Measurements from ENCODE around the gene SMIM3.
"Not testable (repeated sequence)": the region's sequence is repeated elsewhere in the genome, so short reads cannot be mapped to it uniquely, and the experiment has no call there.

The SMIM3 gene, protein sequence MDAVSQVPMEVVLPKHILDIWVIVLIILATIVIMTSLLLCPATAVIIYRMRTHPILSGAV

DNA sequence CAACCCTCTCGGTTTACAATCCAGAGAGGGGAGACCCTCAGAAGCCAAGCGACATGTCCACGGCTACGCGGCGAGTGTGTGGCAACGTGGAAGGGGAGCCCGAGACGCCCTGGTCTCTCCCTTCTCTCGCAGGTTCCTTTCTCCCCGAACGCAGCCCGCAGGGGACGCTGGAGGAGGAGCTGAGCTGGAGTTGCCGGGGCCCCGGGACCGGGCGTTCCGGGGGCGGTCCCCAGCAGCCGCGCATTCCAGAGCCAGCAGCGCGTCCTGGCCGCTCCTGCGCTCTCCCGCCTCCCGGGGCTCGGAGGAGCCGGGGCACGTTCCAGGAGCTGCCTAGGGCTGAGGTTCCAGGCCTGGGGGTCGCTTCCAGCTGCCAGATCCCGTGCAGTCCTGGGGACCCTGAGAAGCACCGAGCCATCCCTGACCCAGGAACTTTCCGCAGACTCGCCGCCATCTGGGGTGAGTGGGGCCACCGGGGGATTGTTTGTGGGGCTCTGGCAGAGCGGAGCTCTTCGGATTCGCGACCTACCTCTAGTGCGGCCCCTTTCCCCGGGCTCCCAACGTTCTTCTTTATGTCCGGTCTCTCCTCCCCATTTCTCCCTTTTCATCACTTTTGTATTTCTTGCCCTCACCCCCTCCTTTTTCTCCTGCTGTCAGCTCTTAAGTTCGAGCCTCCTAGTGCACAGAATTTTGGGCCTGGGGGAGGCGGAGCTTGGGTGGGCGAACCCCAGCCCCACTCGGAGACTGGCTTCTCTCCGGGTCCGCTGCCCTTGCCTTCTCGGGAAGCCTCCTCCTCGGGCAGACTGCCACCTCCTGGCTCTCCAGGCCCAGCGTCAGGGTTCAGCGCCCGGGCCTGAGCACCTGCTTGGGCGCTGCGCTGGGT is at the start of gene SMIM3:
Gene SMIM3, plus strand, starts transcription at position 241 of the 880 bp plus-strand sequence. CDS start 16,684 bp downstream, outside the sequence.
- peak; percentile 80 for DNase-seq

DNA sequence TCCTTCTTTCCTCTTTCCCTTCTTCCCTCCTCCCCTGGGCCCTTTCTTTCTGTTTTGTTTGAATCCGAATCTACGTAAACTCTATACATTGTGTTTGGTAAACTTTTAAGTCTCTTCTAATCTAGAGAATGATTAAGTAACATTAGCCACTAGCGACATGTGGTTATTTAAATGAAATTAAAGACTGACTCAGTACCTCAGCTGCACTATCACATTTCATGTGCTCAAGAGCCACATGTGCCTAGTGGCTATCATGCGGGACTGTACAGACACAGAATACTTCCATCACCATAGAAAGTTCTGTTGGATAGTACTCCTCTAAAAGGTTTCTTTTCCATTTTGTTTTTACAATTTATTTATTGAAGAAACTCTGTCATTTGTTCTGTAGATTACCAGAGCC is 48.7 kb upstream of the SMIM3 start:
- DNase-seq = no peak

DNA sequence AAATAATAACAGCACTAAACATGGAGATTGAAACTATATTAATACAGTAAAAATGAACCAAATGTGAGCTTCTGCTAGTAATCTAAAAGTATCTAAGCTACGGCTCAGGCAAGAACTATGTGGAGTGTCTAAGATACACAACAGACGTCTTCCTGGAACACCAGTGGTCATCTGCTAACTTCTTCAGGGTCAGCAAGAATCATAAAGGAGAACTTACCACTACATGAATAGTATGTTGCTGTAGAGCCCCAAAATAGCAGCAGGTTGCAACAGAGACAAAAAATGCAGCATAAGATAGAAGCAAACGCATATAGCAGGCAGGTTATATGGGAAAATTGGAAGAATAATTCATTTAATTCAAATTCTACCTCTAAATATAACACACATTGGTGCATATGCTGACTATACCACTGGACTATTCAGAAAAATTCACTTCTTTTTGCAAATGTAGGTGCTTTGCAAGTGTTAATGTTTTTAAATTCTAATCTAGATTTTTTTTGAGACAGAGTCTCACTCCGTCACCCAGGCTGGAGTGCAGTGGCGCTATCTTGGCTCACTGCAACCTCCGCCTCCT is 46.8 kb upstream of the SMIM3 start:
- no peak for DNase-seq

DNA sequence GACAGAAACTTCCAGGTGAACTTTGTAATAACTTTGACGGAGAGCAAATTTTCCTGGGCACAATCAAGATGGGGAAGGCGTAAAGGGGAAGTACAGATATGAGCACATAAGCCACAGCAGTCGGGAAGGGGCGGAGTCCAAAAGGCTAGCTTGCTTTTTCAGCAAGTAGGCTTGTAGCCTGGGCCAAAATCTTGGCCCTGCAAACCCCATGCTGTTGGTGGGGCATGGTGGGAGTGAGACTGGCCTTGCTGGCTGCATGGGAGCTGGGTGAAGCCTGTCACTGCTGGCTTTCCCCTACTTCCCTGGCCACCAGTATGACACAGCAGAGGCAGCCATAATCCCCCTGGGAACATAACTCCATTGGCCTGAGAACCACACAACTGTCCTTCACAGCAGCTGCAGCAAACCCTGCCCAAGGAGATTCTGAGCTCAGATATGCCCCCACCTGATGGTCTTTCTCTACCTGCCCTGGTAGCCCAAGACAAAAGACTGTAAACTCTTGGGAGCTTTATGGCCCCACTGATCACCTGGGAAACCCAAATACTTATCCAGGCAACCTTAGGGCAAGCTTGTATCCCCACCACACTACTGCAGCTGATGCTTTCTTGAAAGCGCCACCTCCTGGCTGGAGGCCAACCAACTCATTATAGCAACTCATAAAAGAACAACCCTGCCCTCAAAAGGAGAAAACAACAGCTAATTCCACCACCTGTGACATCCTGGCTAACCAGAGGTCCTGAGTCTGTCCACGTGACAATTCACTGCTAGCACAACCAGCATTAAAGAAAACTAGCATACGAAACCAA is 43.8 kb upstream of the SMIM3 start:
- DNase-seq = peak; percentile 55

DNA sequence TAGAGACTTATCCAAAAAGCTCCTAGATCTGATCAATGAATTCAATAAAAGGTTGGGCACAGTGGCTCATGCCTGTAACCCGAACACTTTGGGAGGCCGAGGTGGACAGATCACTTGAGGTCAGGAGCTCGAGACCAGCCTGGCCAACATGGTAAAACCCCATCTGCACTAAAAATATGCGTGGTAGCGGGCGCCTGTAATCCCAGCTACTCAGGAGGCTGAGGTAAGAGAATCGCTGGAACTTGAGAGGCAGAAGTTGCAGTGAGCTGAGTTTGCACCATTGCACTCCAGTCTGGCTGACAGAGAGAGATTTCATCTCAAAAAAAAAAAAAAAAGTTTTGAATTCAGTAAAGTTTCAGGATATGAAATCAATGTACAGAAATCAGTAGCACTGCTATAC is 39.7 kb upstream of the SMIM3 start:
- DNase-seq = peak; percentile 15

DNA sequence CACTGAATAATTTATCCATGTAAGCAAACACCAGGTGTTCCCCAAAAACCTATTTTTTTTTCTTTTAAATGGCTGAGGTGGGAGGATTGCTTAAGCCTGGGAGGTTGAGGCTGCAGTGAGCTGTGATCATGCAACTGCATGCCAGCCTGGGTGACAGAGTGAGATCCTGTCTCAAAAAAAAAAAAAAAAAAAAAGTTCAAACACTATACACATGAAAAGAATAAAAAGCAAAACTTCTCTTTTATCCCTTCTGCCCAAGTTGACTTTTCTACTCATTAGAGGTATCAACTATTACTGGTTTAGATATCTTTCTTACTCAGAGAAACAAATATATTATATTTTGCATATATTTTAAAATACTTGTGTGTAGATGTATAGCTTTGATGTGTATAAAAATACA is 37.6 kb upstream of the SMIM3 start:
- no peak for DNase-seq

DNA sequence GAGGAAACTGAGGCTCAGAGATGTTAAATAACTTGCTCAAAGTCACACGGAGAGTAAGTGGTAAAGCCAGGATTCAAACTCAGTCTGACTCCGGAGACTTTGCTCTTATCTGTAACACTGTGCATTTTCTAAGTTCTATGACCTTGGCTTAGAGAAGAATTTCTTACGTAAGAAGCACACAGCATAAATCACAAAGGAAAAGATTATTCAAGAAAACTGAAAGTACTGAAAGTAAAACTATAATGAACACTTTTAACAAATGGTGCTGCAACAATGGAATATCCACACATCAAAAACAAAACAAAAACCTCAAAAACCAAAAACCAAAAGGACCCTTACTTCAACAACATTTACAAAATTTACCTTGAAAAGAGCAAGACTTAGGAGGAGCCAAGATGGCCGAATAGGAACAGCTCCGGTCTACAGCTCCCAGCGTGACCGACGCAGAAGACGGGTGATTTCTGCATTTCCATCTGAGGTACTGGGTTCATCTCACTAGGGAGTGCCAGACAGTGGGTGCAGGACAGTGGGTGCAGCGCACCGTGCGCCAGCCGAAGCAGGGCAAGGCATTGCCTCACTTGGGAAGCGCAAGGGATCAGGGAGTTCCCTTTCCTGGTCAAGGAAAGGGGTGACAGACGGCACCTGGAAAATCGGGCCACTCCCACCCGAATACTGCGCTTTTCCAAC is 36.0 kb upstream of the SMIM3 start:
- DNase-seq = not testable (repeated sequence)

DNA sequence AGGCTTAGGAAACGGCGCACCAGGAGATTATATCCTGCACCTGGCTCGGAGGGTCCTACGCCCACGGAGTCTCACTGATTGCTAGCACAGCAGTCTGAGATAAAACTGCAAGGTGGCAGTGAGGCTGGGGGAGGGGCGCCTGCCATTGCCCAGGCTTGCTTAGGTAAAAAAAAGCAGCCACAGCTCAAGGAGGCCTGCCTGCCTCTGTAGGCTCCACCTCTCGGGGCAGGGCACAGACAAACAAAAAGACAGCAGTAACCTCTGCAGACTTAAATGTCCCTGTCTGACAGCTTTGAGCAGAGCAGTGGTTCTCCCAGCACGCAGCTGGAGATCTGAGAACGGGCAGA is 35.4 kb upstream of the SMIM3 start:
- not testable (repeated sequence) for DNase-seq

DNA sequence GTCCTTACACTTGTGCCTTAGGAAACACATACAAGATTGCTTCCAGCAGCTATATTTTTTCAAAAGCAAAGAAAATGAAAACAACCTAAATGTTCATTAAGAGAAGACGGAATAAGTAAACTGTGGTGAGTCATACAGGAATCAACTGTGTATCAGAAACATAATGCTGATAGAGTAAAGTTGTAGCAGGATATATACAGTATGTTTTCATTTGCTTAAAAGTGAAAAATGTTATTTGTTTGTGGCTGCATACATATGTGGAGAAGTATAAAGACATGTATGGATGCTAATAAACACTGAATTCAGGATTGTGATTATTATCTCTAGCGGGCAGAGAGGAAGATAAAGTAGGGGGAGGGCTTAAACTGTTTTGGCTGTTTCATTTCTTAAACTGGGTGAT is 28.1 kb upstream of the SMIM3 start:
- no peak for DNase-seq

DNA sequence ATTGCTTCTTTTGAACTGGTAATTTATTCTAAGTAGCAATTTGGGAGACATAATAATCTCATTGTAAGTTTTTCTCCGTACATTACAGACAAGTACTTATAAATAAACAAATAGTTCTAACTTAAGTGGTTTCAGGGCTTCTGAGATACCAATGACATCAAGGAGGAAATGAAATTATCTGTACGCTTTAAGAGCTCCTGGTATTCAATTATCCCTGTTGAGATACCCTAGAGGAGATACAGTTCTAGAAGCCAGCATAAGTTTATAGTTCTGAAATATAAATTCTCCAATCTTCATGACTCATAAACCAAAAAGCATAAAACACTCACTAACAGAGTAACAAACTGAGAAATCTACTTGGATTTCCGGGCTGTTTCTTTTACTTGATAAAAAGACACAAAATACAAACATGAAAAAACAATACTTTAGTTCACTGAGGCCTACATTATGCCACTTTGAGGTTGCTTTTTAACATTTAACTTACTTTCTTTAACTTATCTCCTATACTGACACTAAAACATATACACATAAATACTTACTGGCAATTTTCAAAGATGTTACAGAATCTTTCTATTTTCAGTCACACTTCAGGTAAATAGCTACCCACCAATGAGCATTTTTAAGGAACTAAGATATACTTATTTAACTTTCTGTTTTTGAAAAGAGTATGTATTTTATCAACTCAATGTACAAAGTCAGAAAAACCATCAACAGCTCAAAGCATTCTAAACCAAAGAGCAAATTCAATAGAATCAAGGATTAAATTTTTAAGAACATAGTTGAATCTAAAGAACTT is 27.3 kb upstream of the SMIM3 start:
- no peak for DNase-seq

DNA sequence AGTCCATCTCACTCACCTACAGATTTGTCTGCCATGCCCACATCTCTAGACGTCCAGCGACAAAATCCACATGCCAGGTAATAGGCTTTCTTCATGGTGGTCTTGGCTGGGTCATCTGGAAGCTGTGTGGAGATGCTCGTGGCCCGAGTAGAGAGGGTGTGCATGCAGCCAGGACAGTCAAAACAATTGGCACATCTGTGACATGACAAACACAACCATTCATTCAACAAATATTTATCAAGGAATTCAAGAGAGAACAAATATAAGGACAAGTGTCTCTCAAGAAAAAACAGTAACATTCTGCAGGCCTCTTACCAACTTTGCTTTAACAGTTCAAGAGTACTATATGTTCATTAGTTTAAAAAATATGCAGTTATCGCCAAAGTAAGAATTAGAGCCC is 25.1 kb upstream of the SMIM3 start:
- no peak for DNase-seq

DNA sequence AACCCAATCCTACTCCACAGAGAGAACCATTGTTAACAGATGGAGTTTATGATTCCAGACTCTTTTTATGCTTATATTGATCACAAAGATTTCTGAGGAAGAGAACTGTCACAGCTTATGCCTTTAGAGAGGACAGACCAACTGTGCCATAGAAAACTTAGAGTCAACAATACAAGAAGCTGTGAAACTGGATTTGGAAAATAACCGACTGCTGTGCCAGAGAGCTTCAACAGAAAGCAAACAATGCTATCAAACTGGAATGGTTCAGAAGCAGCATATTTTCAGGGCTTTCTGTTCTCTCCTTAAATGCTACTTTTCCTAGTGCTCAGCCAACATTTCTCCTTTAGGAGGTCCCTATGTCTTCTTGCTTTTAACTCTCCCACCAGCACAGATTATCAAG is 24.7 kb upstream of the SMIM3 start:
- DNase-seq = no peak

DNA sequence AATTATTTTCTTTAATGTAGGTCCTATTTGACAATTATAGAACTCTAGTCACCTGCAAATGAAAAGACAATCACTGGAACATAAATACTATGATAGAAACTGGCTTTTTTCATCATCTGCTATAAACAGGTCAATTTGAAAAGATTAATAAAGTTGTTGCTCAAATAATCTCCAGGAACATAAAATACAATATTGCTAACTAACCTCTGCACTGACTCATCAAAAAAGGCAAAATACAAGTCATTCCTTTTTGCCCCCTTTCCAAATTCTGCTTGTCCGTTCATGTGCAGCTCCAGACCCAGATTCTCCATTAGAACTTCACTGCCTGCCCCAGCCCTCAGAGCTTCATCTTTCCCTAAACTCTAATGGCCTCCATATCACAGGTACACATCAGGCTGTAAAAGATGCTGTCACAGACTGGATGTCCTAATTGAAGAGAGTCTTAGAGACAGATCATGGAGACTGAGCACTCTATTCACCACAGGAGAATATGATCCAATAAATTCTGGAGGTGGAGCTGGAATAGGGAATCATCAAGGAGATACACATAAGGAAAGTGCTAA is 21.4 kb upstream of the SMIM3 start:
- DNase-seq = no peak

DNA sequence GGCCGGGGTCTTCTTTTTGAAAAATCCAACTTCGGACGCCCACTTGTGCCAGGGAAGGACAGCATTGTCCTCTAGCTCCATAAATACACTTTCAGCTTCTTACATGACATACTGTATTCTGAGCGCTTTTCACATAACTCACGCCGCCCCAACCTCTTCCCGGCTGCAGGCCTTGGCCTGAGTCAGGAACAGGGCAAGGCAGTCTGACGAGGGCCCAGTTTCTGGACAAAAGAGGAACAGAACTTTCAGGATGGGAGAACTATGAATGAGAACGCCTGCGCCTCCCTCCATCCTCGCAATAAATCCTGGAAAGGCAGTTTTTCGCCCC is 20.4 kb upstream of the SMIM3 start:
- no peak for DNase-seq

DNA sequence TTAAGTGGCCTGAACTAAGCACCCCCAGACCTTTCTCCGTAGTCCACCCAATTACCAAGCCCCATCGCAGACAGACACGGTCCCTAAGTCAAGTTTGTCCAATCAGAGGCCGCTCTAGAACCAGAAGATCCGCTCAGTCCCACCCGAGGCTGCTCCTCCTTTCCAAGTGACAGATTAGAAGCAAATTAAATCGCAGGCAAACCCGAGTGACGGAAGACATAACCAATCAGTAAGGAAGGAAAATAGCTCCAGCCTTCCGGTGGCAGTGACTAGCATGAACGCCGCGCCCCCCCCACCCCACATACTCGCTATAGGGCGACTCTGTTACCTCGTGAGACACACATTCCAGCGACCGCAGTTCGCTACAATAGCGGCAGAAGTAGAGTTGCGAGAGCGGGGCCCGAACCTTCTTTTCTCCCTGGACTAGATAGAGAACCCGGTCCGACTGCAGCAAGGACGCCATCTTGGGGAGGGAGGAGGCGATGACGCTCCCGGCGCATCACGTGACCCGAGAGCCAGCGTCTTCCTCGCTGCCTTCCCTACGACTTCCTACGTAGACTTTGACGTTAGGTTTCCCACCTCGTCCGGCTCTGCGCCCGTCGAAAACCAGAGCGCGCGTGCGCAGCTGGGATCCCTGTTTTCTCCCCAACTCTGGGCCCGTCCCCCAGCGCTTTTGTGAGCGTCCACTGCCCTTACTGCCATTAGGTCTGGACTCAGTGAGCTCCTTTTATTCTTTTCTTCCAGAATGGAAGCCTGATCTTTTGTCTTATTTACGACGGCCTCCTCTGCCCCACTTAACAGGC is 19.8 kb upstream of the SMIM3 start, which contains the start of gene DCTN4:
Gene DCTN4, minus strand, starts transcription at position 487 of the 803 bp plus-strand sequence. Its CDS starts 24 bp downstream, at position 463.
- peak; percentile 97 for DNase-seq

DNA sequence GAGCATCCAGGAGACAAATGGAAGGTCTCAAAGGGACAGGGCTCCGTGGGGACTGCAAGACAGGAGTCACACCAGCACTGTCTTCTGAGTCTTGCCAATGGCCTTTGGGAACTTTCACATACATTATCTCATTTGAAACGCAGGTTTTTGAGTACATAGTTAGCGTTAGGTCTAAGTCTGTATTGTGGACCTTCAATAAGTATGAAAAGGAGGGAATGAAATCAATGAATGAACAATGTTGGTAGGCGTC is 19.3 kb upstream of the SMIM3 start:
- DNase-seq = no peak

DNA sequence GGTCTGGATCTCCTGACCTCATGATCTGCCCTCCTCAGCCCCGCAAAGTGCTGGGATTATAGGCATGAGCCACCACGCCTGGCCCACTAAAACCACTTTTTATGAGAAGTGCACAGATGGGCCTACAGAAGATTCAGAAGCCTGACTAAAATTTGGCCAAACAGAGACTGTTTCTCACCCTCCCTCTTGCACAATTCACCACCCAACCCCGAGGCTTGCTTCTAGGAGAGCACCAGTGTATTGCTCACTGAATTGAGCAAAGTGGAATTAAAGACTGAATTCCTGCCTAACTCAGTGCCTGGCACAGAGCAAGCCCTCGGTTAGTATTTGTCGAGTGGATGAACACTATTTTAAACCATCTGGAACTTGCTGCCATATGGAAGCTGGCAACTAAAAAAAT is 16.3 kb upstream of the SMIM3 start:
- DNase-seq = no peak

DNA sequence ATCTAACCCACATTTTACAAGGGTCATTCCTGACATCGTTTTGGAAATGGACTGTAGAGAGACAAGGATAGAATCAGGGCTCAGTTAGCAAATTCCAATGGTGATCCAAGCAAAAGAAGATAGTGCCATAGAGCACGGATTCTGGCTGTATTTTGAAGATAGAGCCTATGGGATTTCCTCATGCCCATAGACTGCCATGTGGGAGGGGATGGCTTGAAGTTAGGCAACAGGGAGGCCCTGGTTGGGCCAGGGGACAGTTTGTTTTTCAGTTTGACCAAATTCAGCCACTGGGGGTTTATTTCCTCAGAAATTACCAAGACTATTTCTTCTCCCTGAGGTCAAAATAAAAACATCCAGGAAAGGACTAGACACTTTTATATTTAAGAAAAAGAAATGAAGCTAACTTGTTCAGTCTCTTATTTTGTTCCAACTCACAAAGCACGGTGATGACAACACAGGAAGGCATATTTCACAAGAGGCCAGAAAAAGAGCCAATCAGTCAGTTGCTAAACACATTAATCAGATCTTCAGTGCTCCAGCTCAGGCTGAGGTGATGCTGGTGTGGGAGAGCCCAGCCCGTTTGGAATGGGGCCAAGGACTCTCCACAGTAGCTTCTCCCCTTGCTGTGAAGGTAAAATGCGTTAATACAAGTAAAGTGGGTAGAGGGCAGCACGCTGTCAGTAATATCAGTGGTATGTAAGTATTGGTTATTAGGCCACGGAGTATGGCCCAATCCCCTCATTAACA is 15.4 kb upstream of the SMIM3 start:
- DNase-seq = no peak

DNA sequence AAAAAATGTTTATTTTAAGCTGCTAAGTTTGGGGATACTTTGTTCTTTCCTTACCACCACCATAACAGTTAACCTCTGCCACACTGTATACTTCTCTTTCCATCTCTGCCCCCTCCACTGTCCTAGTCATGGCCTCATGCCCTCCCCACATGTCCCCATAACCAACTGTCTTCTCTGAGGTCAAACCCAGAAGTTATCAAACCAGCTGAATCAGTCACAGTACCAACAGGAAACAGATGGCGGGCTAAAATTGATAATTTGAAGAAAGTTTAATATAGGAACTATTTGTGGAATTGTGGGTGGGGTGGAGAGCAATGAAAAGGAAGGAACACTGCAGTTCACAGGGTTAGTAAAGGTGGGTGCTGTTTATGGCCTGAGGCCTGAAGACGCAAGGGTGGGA is 14.0 kb upstream of the SMIM3 start:
- no peak for DNase-seq

DNA sequence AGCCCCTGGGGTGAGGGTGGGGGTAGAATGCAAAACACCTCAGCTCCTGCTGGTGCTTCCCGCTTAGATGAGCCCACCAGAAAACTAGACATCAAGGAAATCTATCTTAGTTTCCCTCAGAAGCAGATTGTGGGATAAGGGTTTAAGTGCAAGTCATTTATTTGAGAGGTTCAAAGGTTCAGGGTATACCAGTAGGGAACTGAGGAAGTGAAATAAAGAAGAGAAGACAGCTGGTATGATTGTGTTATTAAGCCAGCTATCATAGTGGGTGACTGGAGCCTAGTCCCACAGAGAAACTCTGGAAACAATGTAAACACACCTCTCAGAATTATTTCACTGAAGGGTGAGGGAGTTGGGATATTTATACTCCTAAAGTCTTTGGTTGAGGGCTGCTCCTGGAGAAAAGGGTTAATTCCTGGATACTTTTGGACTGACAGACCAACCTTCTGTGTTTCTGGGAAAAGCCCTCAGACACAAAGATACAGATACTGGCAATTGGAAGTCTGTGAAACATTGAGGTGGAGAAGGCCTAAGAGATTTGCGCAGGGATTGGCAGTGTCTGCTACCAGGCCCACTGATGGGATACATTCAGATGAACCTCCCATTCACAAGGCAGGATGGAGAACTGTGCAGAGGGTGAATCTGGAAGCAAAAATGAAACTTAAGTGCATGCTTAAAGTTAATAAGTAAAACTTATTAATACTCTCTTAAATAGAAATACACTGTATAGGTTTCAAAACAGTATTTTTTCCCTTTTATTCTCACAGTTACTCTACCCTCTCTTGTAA is 13.4 kb upstream of the SMIM3 start:
- no peak for DNase-seq

Data from activated CD4-positive, alpha-beta T cell treated with anti-CD3 and anti-CD28 coated beads, Interleukin-2, Interleukin-6, amounts not matched to agents 100 ng/mL and 50 ng/mL, durations not matched to agents 16 hours and 8 hours (primary cell).